Keratinocyte (primary cell): ENCODE data around the gene FPR3.

Experiments used
- CTCF ChIP-seq, 3 experiments: IDR thresholded peaks in 1 of 3; conservative IDR thresholded peaks in 1 of 3; optimal IDR thresholded peaks in 1 of 3; 2 replicates in 2 of 3; 3 replicates in 1 of 3; pipeline versions ENCODE3 to v1.5.1; 2011; ENCODE audit warnings: low read length in 3 of 3, mild to moderate bottlenecking in 3 of 3, moderate library complexity in 2 of 3, control low read depth in 1 of 3, inconsistent platforms in 1 of 3; ENCODE audit not compliant: insufficient read depth in 2 of 3; ENCODE audit errors: extremely low read depth in 1 of 3
- EZH2 ChIP-seq: IDR thresholded peaks from one replicate; pipeline ENCODE4 v1.6.1; 2012; ENCODE audit warnings: inconsistent platforms, mild to moderate bottlenecking, low read length, moderate library complexity

DNA sequence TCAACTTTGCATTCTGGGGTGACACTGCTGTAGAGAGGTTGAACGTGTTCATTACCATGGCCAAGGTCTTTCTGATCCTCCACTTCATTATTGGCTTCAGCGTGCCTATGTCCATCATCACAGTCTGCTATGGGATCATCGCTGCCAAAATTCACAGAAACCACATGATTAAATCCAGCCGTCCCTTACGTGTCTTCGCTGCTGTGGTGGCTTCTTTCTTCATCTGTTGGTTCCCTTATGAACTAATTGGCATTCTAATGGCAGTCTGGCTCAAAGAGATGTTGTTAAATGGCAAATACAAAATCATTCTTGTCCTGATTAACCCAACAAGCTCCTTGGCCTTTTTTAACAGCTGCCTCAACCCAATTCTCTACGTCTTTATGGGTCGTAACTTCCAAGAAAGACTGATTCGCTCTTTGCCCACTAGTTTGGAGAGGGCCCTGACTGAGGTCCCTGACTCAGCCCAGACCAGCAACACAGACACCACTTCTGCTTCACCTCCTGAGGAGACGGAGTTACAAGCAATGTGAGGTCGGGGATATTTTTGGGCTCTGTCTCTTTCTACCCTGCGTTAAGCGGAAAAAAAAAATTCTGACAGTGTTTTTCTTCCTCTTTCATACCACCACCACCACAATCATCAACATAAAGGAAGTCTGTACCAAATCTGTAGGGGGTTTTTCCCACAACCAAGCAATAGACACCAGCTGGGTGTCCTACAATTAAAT, 29.5 kb downstream of the FPR3 start:
- TF ChIP-seq CTCF (optimal IDR thresholded peaks at IDR 0.05 in 1 of 3, IDR thresholded peaks at IDR 0.05 in 1 of 3, conservative IDR thresholded peaks at IDR 0.05 in 1 of 3; ENCODE audit: extremely low read depth in 1 of 3, insufficient read depth in 2 of 3, low read length in 3 of 3) (no peak), EZH2 (no peak)
